HepG2 (cell line): ENCODE data around the gene RTEL1. TPM values are rescaled to one million over a fixed set of nuclear protein-coding genes. Genes with fewer than 3 reads are reported as not detected.

Experiments
- DNMT1 ChIP-seq: sonication (generic); formaldehyde crosslinking; IDR thresholded peaks from 2 replicates; pipeline ENCODE4 v1.5.1; 2020; ENCODE audit warnings: mild to moderate bottlenecking, missing genetic modification reagents
- DR1 ChIP-seq: sonication (generic); formaldehyde crosslinking; IDR thresholded peaks from 2 replicates; pipeline ENCODE4 v1.8.0; 2021; ENCODE audit warnings: mild to moderate bottlenecking, missing genetic modification reagents, inconsistent platforms
- FOXO1 ChIP-seq: sonication (generic); formaldehyde crosslinking; IDR thresholded peaks from 2 replicates; pipeline ENCODE4 v1.4.0; 2020; ENCODE audit warnings: missing genetic modification reagents
- HDAC1 ChIP-seq: sonication (generic); formaldehyde crosslinking; IDR thresholded peaks from 2 replicates; pipeline ENCODE4 v1.5.1; 2020; ENCODE audit warnings: mild to moderate bottlenecking, missing genetic modification reagents
- HHEX ChIP-seq: IDR thresholded peaks from 2 replicates; pipeline ENCODE4 v1.6.1; 2016; ENCODE audit warnings: control low read depth
- IRF2 ChIP-seq: IDR thresholded peaks from 2 replicates; pipeline ENCODE4 v1.6.1; 2018; ENCODE audit warnings: missing genetic modification reagents, missing compliant biosample characterization
- JDP2 ChIP-seq: sonication (generic); formaldehyde crosslinking; IDR thresholded peaks from 2 replicates; pipeline ENCODE4 v1.8.1; 2022; ENCODE audit warnings: missing genetic modification reagents, borderline replicate concordance
- KLF15 ChIP-seq: sonication (generic); formaldehyde crosslinking; IDR thresholded peaks from 2 replicates; pipeline ENCODE4 v1.8.1; 2023; ENCODE audit warnings: borderline replicate concordance, mild to moderate bottlenecking, inconsistent platforms, missing genetic modification reagents, mixed read lengths
- MAFG ChIP-seq: sonication (generic); formaldehyde crosslinking; IDR thresholded peaks from 2 replicates; pipeline ENCODE4 v1.5.1; 2020; ENCODE audit warnings: mild to moderate bottlenecking, missing genetic modification reagents
- NFYC ChIP-seq: IDR thresholded peaks from 2 replicates; pipeline ENCODE4 v1.6.1; 2016; ENCODE audit warnings: missing genetic modification reagents, missing compliant biosample characterization
- PRPF4 ChIP-seq: fragments of 200-400 bp; formaldehyde crosslinking; IDR thresholded peaks from 2 replicates; pipeline ENCODE4 v1.6.1; 2016; ENCODE audit warnings: low read length, low read depth; ENCODE audit not compliant: poor library complexity, severe bottlenecking
- TAF15 ChIP-seq: fragments of 200-400 bp; formaldehyde crosslinking; IDR thresholded peaks from one replicate; pipeline ENCODE4 v1.6.1; 2018; ENCODE audit warnings: mild to moderate bottlenecking, low read depth, low read length; ENCODE audit not compliant: poor library complexity, severe bottlenecking
- ZFP82 ChIP-seq: sonication (generic); formaldehyde crosslinking; IDR thresholded peaks from 2 replicates; pipeline ENCODE4 v1.5.1; 2020; ENCODE audit warnings: mild to moderate bottlenecking, missing genetic modification reagents, borderline replicate concordance
- ZNF230 ChIP-seq: sonication (generic); formaldehyde crosslinking; IDR thresholded peaks from 2 replicates; pipeline ENCODE4 v1.4.0; 2020; ENCODE audit warnings: mild to moderate bottlenecking, missing genetic modification reagents
- ZNF234 ChIP-seq: sonication (generic); formaldehyde crosslinking; conservative IDR thresholded peaks from 2 replicates; pipeline ENCODE4 v1.5.1; 2020; ENCODE audit warnings: mild to moderate bottlenecking, missing genetic modification reagents
- ZNF256 ChIP-seq: sonication (generic); formaldehyde crosslinking; conservative IDR thresholded peaks from 2 replicates; pipeline ENCODE4 v1.4.0; 2020; ENCODE audit warnings: missing genetic modification reagents
- ZNF296 ChIP-seq: sonication (generic); formaldehyde crosslinking; conservative IDR thresholded peaks from 2 replicates; pipeline ENCODE4 v1.5.0; 2020; ENCODE audit warnings: mild to moderate bottlenecking, missing genetic modification reagents
- ZNF30 ChIP-seq: sonication (generic); formaldehyde crosslinking; IDR thresholded peaks from 2 replicates; pipeline ENCODE4 v1.5.0; 2020; ENCODE audit warnings: mild to moderate bottlenecking, missing genetic modification reagents
- ZNF350 ChIP-seq: sonication (generic); formaldehyde crosslinking; IDR thresholded peaks from 2 replicates; pipeline ENCODE4 v1.4.0; 2020; ENCODE audit warnings: mild to moderate bottlenecking, low read depth, missing genetic modification reagents, borderline replicate concordance
- ZNF512 ChIP-seq: sonication (generic); formaldehyde crosslinking; IDR thresholded peaks from 2 replicates; pipeline ENCODE4 v1.4.0; 2020; ENCODE audit warnings: mild to moderate bottlenecking, missing genetic modification reagents
- ZNF605 ChIP-seq: sonication (generic); formaldehyde crosslinking; IDR thresholded peaks from 2 replicates; pipeline ENCODE4 v1.8.0; 2022; ENCODE audit warnings: mild to moderate bottlenecking, missing genetic modification reagents
- ZNF816 ChIP-seq: sonication (generic); formaldehyde crosslinking; IDR thresholded peaks from 2 replicates; pipeline ENCODE4 v1.8.0; 2022; ENCODE audit warnings: missing genetic modification reagents, mild to moderate bottlenecking, borderline replicate concordance
- polyA plus RNA-seq, 8 experiments: library from polyadenylated mRNA; depleted of rRNA in 3 of 8; stranded (reverse) in 7 of 8; unstranded in 1 of 8; fragments of >200 nt; fragmentation: Illumina TruSeq in 4 of 8; extraction: Trizol in 4 of 8; gene quantifications; 2 replicates each; pipeline versions ENCODE4 v1.2.1 to v1.2.3, GENCODE V29; 2011 to 2016; ENCODE audit warnings: low read depth in 4 of 8, missing spikeins in 1 of 8, mixed read lengths in 1 of 8; ENCODE audit not compliant: insufficient read depth in 1 of 8
- total RNA-seq, 5 experiments: library from RNA; depleted of rRNA; stranded (reverse); fragments of >200 nt; fragmentation: Illumina TruSeq; extraction: Trizol; gene quantifications; 2 replicates each; pipeline ENCODE4 v1.2.3, GENCODE V29; 2016; ENCODE audit warnings: low read depth in 1 of 5
- TF ChIP-seq, protein P1 (sequence below): sonication (generic); formaldehyde crosslinking; IDR thresholded peaks from 2 replicates; pipeline ENCODE4 v1.4.0; 2020; ENCODE audit warnings: low read depth, mild to moderate bottlenecking, missing genetic modification reagents

Gene RTEL1
- total and polyA plus RNA-seq, 2 of the 13 experiments (the other 11 are each of a cell fraction or from before 2014, with no cell fraction given), result 21.8 to 36.4 TPM

GRCh38 chr20:63737945-63738686, 80.0 kb downstream of the RTEL1 start (continued):
- no peak for TF ChIP-seq ZNF816 (CRISPR knock-in tag)
- TF ChIP-seq ZNF230 (CRISPR knock-in tag), result peak; percentile 99
- TF ChIP-seq DR1 (CRISPR knock-in tag), result peak; percentile 79
- no peak; the same call in 1 of the 2 replicates for TF ChIP-seq ZNF234 (CRISPR knock-in tag)
- peak; percentile 93 for TF ChIP-seq DNMT1
- TF ChIP-seq, protein P1, sequence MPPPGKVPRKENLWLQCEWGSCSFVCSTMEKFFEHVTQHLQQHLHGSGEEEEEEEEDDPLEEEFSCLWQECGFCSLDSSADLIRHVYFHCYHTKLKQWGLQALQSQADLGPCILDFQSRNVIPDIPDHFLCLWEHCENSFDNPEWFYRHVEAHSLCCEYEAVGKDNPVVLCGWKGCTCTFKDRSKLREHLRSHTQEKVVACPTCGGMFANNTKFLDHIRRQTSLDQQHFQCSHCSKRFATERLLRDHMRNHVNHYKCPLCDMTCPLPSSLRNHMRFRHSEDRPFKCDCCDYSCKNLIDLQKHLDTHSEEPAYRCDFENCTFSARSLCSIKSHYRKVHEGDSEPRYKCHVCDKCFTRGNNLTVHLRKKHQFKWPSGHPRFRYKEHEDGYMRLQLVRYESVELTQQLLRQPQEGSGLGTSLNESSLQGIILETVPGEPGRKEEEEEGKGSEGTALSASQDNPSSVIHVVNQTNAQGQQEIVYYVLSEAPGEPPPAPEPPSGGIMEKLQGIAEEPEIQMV, result peak; percentile 93
- TF ChIP-seq JDP2 (CRISPR knock-in tag), result peak; percentile 87
- TF ChIP-seq HDAC1 (CRISPR knock-in tag), result peak; percentile 94
- TF ChIP-seq TAF15, result peak; percentile 84
- TF ChIP-seq NFYC, result 0 out of 2 replicates have a peak, but pooled peaks have one; percentile 18
- peak; percentile 39 for TF ChIP-seq ZNF296 (CRISPR knock-in tag)
- peak; percentile 77; the same call in 1 of the 2 replicates for TF ChIP-seq ZNF512 (CRISPR knock-in tag)
- TF ChIP-seq MAFG (CRISPR knock-in tag), result no peak
- TF ChIP-seq ZNF605, result 0 out of 2 replicates have a peak, but pooled peaks have one; percentile 11
- TF ChIP-seq HHEX (CRISPR knock-in tag), result peak; percentile 11; the same call in 1 of the 2 replicates
- no peak for TF ChIP-seq PRPF4
- no peak for TF ChIP-seq ZFP82 (CRISPR knock-in tag)
- TF ChIP-seq KLF15 (CRISPR knock-in tag), result no peak; the same call in none of the 2 replicates
- no peak; the same call in 1 of the 2 replicates for TF ChIP-seq ZNF350 (CRISPR knock-in tag)
- peak; percentile 56 for TF ChIP-seq FOXO1 (CRISPR knock-in tag)
- peak; percentile 86; the same call in 1 of the 2 replicates for TF ChIP-seq ZNF30 (CRISPR knock-in tag)
- TF ChIP-seq IRF2 (CRISPR knock-in tag), result peak; percentile 74; the same call in 1 of the 2 replicates
- TF ChIP-seq ZNF256 (CRISPR knock-in tag), result peak; percentile 57; the same call in 1 of the 2 replicates
